ENCODE results near the gene ADAMTS18.

- TF ChIP-seq CTCF (conservative IDR thresholded peaks at IDR 0.05 in 1 of 2, IDR thresholded peaks at IDR 0.05 in 1 of 2; ENCODE audit: low read depth in 1 of 2, low read length in 2 of 2) (no peak), EZH2 (IDR thresholded peaks at IDR 0.05; ENCODE audit: low read length, missing control alignments) (no peak)
Measured at GRCh38 chr16:77430787-77431585, 3.8 kb downstream of the ADAMTS18 start.
